Common myeloid progenitor, CD34-positive (primary cell): Measurements from ENCODE around the gene NANS.

Experiments
- CTCF ChIA-PET: fragments of 350-600 bp; sonication (Branson Sonifier 250); formaldehyde crosslinking; loops from one replicate; lab custom pipeline; 2021; ENCODE audit warnings: antibody characterized with exemption; lab: Charles Lee
- POLR2A ChIA-PET: fragments of 350-600 bp; sonication (Branson Sonifier 250); formaldehyde crosslinking; loops from one replicate; lab custom pipeline; 2021; ENCODE audit warnings: antibody characterized with exemption; lab: Charles Lee
- DNase-seq, 3 donors: peaks; one replicate each; pipeline versions ENCODE4 v3.0.0 to v3.0.0-alpha.2; 2013
- H3K27ac ChIP-seq, 2 experiments: 1 replicate in 1 of 2; 2 replicates in 1 of 2; pipeline ENCODE4 v1.7.0; 2013; ENCODE audit warnings: inconsistent platforms in 2 of 2, low read length in 2 of 2, mild to moderate bottlenecking in 2 of 2, low read depth in 1 of 2, moderate library complexity in 1 of 2; ENCODE audit not compliant: severe bottlenecking in 2 of 2, insufficient read depth in 1 of 2, poor library complexity in 1 of 2
- H3K27me3 ChIP-seq, 5 experiments: replicated peaks in 2 of 5; 1 replicate in 3 of 5; 2 replicates in 2 of 5; pipeline versions ENCODE4 v1.6.1 to v1.7.0; 2013; ENCODE audit warnings: low read length in 4 of 5, mild to moderate bottlenecking in 2 of 5, moderate library complexity in 2 of 5, inconsistent platforms in 1 of 5; ENCODE audit not compliant: insufficient read depth in 5 of 5, control insufficient read depth in 4 of 5
- H3K36me3 ChIP-seq, 4 experiments: 1 replicate in 2 of 4; 2 replicates in 2 of 4; pipeline versions ENCODE4 v1.6.1 to v1.7.0; 2013; ENCODE audit warnings: low read length in 3 of 4, control low read depth in 1 of 4, mild to moderate bottlenecking in 1 of 4; ENCODE audit not compliant: control insufficient read depth in 4 of 4, insufficient read depth in 4 of 4
- H3K4me1 ChIP-seq, 4 experiments: 1 replicate in 3 of 4; 2 replicates in 1 of 4; pipeline versions ENCODE4 v1.6.1 to v1.7.1; 2013; ENCODE audit warnings: low read length in 3 of 4, mild to moderate bottlenecking in 3 of 4, control low read depth in 1 of 4, inconsistent platforms in 1 of 4, moderate library complexity in 1 of 4; ENCODE audit not compliant: control insufficient read depth in 4 of 4, insufficient read depth in 4 of 4; ENCODE audit errors: control extremely low read depth in 1 of 4
- H3K4me3 ChIP-seq, 7 experiments: 1 replicate in 4 of 7; 2 replicates in 3 of 7; pipeline versions ENCODE4 v1.5.1 to v1.7.0; 2013; ENCODE audit warnings: mild to moderate bottlenecking in 7 of 7, low read length in 6 of 7, moderate library complexity in 6 of 7, inconsistent platforms in 2 of 7, low read depth in 2 of 7, control low read depth in 1 of 7; ENCODE audit not compliant: insufficient read depth in 4 of 7, control insufficient read depth in 1 of 7; ENCODE audit errors: extremely low read depth in 1 of 7
- H3K9me3 ChIP-seq, 5 experiments: 1 replicate in 4 of 5; 2 replicates in 1 of 5; pipeline versions ENCODE4 v1.6.1 to v1.7.1; 2013; ENCODE audit warnings: low read length in 4 of 5, mild to moderate bottlenecking in 2 of 5, inconsistent platforms in 1 of 5, low read depth in 1 of 5, moderate library complexity in 1 of 5; ENCODE audit not compliant: control insufficient read depth in 4 of 5, insufficient read depth in 2 of 5; ENCODE audit errors: control extremely low read depth in 1 of 5
- WGBS: methylation state at CpG from one replicate; pipeline ENCODE4 v1.1.5; 2013; ENCODE audit not compliant: insufficient coverage; 5-methylcytosine and 5-hydroxymethylcytosine counted together

Gene NANS

GRCh38 chr9:98034593-98035546 lies 21.7 kb upstream of the NANS start:
- no peaks in the 10 kb centered on the region for H3K27me3 ChIP-seq
- H3K27ac ChIP-seq = no peak overlapping the region
- CTCF ChIA-PET = interaction anchor here (0.6 to 13.1 kb wide), 17 partner anchors 10 to 357 kb away, joined by 3 to 111 read pairs (median 5); partner anchors contain the start of gene TRMO
- H3K4me1 ChIP-seq = peaks cover 3 to 15% (median 12%) of the 10 kb centered on the region in 4 experiments
- 42% methylated on average over 15 of the region's 20 CpGs for WGBS
- no peaks in the 10 kb centered on the region for H3K36me3 ChIP-seq
- peak; percentile 86 to 92 (median 86) for DNase-seq
- POLR2A ChIA-PET = interaction anchor here (0.6 to 0.8 kb wide), 3 partner anchors 11 to 236 kb away, joined by 3 to 5 read pairs (median 4); partner anchors contain the start of gene TRMO
- H3K4me3 ChIP-seq = peak overlapping the region in 4 of 7 experiments; percentile 2 to 70 (median 30)
- no peaks in the 10 kb centered on the region for H3K9me3 ChIP-seq

GRCh38 chr9:98037357-98037756 lies 19.2 kb upstream of the NANS start:
- H3K4me1 ChIP-seq = peaks cover 3 to 15% (median 12%) of the 10 kb centered on the region in 4 experiments
- H3K9me3 ChIP-seq = no peaks in the 10 kb centered on the region
- ChIA-PET CTCF (interaction anchor here (0.7 to 13.1 kb wide), 14 partner anchors 10 to 120 kb away, joined by 3 to 111 read pairs (median 4); partner anchors contain the start of genes ANP32B, HEMGN and TRMO), POLR2A (interaction anchor here (0.8 kb wide), 1 partner anchor 19 kb away, joined by 3 read pairs; the partner anchor contains the start of gene NANS)
- H3K27ac ChIP-seq = peak overlapping the region in 1 of 2 experiments; percentile 5
- H3K4me3 ChIP-seq = no peak overlapping the region
- H3K36me3 ChIP-seq = no peaks in the 10 kb centered on the region
- DNase-seq = peak in 2 of 3 donors; percentile 79 to 82
- H3K27me3 ChIP-seq = no peaks in the 10 kb centered on the region

GRCh38 chr9:98038958-98039357 lies 17.6 kb upstream of the NANS start:
- Histone ChIP-seq H3K4me3 (no peak overlapping the region), H3K27ac (no peak overlapping the region), H3K36me3 (no peaks in the 10 kb centered on the region), H3K4me1 (peaks cover 3 to 20% (median 15%) of the 10 kb centered on the region in 4 experiments), H3K27me3 (no peaks in the 10 kb centered on the region), H3K9me3 (no peaks in the 10 kb centered on the region)
- CTCF ChIA-PET = interaction anchor here (1.2 to 13.1 kb wide), 4 partner anchors 18 to 116 kb away, joined by 3 to 111 read pairs (median 49); partner anchors contain the start of gene TRMO
- POLR2A ChIA-PET = no interaction called here
- 90% methylated on average over 8 of the region's 8 CpGs for WGBS
- no peak for DNase-seq

GRCh38 chr9:98039607-98040017 lies 16.9 kb upstream of the NANS start:
- 96% methylated on average over 9 of the region's 10 CpGs for WGBS
- Histone ChIP-seq H3K27ac (no peak overlapping the region), H3K27me3 (no peaks in the 10 kb centered on the region), H3K9me3 (no peaks in the 10 kb centered on the region), H3K36me3 (no peaks in the 10 kb centered on the region), H3K4me1 (peaks cover 3 to 22% (median 13%) of the 10 kb centered on the region in 4 experiments), H3K4me3 (no peak overlapping the region)
- no peak for DNase-seq
- CTCF ChIA-PET = interaction anchor here (1.1 to 13.1 kb wide), 4 partner anchors 18 to 117 kb away, joined by 3 to 111 read pairs (median 49); partner anchors contain the start of gene TRMO
- POLR2A ChIA-PET = no interaction called here

GRCh38 chr9:98040212-98040611 lies 16.3 kb upstream of the NANS start:
- Histone ChIP-seq H3K27me3 (no peaks in the 10 kb centered on the region), H3K27ac (no peak overlapping the region), H3K4me1 (peaks cover 3 to 27% (median 17%) of the 10 kb centered on the region in 4 experiments), H3K36me3 (no peaks in the 10 kb centered on the region), H3K9me3 (no peaks in the 10 kb centered on the region), H3K4me3 (no peak overlapping the region)
- POLR2A ChIA-PET = no interaction called here
- 93% methylated on average over 6 of the region's 6 CpGs for WGBS
- CTCF ChIA-PET = interaction anchor here (0.7 to 13.1 kb wide), 4 partner anchors 9 to 117 kb away, joined by 3 to 111 read pairs (median 48); partner anchors contain the start of gene TRMO
- no peak for DNase-seq

GRCh38 chr9:98043915-98044314 lies 12.6 kb upstream of the NANS start:
- peaks cover 0 to 2% (median 0%) of the 10 kb centered on the region in 4 experiments for H3K36me3 ChIP-seq
- H3K27me3 ChIP-seq = no peaks in the 10 kb centered on the region
- peak in 2 of 3 donors; percentile 8 to 25 for DNase-seq
- no peaks in the 10 kb centered on the region for H3K9me3 ChIP-seq
- H3K4me3 ChIP-seq = no peak overlapping the region
- no peak overlapping the region for H3K27ac ChIP-seq
- H3K4me1 ChIP-seq = peaks cover 13 to 48% (median 41%) of the 10 kb centered on the region in 4 experiments
- ChIA-PET POLR2A (interaction anchor here (0.8 kb wide), 1 partner anchor 12 kb away, joined by 4 read pairs; the partner anchor contains the start of gene NANS), CTCF (interaction anchor here (1.1 to 13.1 kb wide), 6 partner anchors 9 to 121 kb away, joined by 5 to 111 read pairs (median 6); partner anchors contain the start of genes NANS and TRMO)
- WGBS = 86% methylated on average over 3 of the region's 5 CpGs
